Osteocyte (in vitro differentiated cells): ENCODE results near the gene ZNF543. TPM values are rescaled to one million over a fixed set of nuclear protein-coding genes. Genes with fewer than 3 reads are reported as not detected.

Source experiments
- DNase-seq: peaks from one replicate; pipeline ENCODE4 v3.0.0; 2021; ENCODE audit warnings: mixed read lengths; ENCODE audit not compliant: unreplicated experiment; ENCODE audit errors: extremely low spot score
- H3K27ac Mint-ChIP-seq: one replicate; pipeline ENCODE4 v1.8.0; 2021; ENCODE audit warnings: mild to moderate bottlenecking, mixed read lengths; ENCODE audit not compliant: unreplicated experiment
- H3K27me3 Mint-ChIP-seq: one replicate; pipeline ENCODE4 v1.8.0; 2021; ENCODE audit warnings: mixed read lengths; ENCODE audit not compliant: unreplicated experiment
- H3K36me3 Mint-ChIP-seq: one replicate; pipeline ENCODE4 v1.8.0; 2021; ENCODE audit warnings: mixed read lengths; ENCODE audit not compliant: unreplicated experiment
- H3K4me1 Mint-ChIP-seq: one replicate; pipeline ENCODE4 v1.8.0; 2021; ENCODE audit warnings: mixed read lengths; ENCODE audit not compliant: unreplicated experiment
- H3K4me3 Mint-ChIP-seq: one replicate; pipeline ENCODE4 v1.8.0; 2021; ENCODE audit warnings: mild to moderate bottlenecking, moderate library complexity, mixed read lengths; ENCODE audit not compliant: unreplicated experiment
- H3K9me3 Mint-ChIP-seq: one replicate; pipeline ENCODE4 v1.8.0; 2021; ENCODE audit warnings: mixed read lengths; ENCODE audit not compliant: unreplicated experiment
- CTCF ChIP-seq: fragments of 200-600 bp; sonication (generic); IDR thresholded peaks from 2 replicates; pipeline ENCODE4 v1.5.0; 2021; ENCODE audit warnings: antibody characterized with exemption, mild to moderate bottlenecking, moderate library complexity
- total RNA-seq: library from RNA; stranded (reverse); gene quantifications from 2 replicates; pipeline ENCODE4 v1.2.1, GENCODE V29; 2021

Gene ZNF543
- total RNA-seq, 1 donor from 2014 or later, result 7.1 TPM

GRCh38 chr19:57302727-57303401, 17.4 kb upstream of the ZNF543 start:
- H3K36me3 Mint-ChIP-seq, result peaks cover 45% of the 10 kb centered on the region
- peak overlapping the region; percentile 81 for H3K27ac Mint-ChIP-seq
- H3K27me3 Mint-ChIP-seq, result no peaks in the 10 kb centered on the region
- H3K9me3 Mint-ChIP-seq, result no peaks in the 10 kb centered on the region
- H3K4me3 Mint-ChIP-seq, result no peak overlapping the region
- TF ChIP-seq CTCF, result no peak
- no peak for DNase-seq
- H3K4me1 Mint-ChIP-seq, result peaks cover 30% of the 10 kb centered on the region

GRCh38 chr19:57305056-57305455, 15.2 kb upstream of the ZNF543 start:
- no peak overlapping the region for H3K4me3 Mint-ChIP-seq
- no peak for DNase-seq
- peaks cover 29% of the 10 kb centered on the region for H3K36me3 Mint-ChIP-seq
- H3K9me3 Mint-ChIP-seq, result peaks cover 6% of the 10 kb centered on the region
- no peaks in the 10 kb centered on the region for H3K27me3 Mint-ChIP-seq
- H3K4me1 Mint-ChIP-seq, result peaks cover 30% of the 10 kb centered on the region
- H3K27ac Mint-ChIP-seq, result no peak overlapping the region
- TF ChIP-seq CTCF, result no peak

GRCh38 chr19:57308514-57308913, 11.8 kb upstream of the ZNF543 start:
- peaks cover 11% of the 10 kb centered on the region for H3K36me3 Mint-ChIP-seq
- no peak overlapping the region for H3K27ac Mint-ChIP-seq
- H3K27me3 Mint-ChIP-seq, result peaks cover 20% of the 10 kb centered on the region
- H3K9me3 Mint-ChIP-seq, result peaks cover 6% of the 10 kb centered on the region
- no peak for DNase-seq
- no peak overlapping the region for H3K4me3 Mint-ChIP-seq
- peaks cover 8% of the 10 kb centered on the region for H3K4me1 Mint-ChIP-seq
- no peak for TF ChIP-seq CTCF

- Mint-ChIP-seq H3K9me3 (peaks cover 6% of the 10 kb centered on the region), H3K27me3 (peaks cover 42% of the 10 kb centered on the region), H3K36me3 (peaks cover 3% of the 10 kb centered on the region), H3K4me3 (no peak overlapping the region), H3K27ac (no peak overlapping the region), H3K4me1 (no peaks in the 10 kb centered on the region)
- no peak for TF ChIP-seq CTCF
- DNase-seq, result no peak
These were observed 9.5 kb upstream of the ZNF543 start for GRCh38 chr19:57310792-57311191.

- no peak for DNase-seq
- no peak for TF ChIP-seq CTCF
- H3K36me3 Mint-ChIP-seq, result no peaks in the 10 kb centered on the region
These were observed 6.1 kb upstream of the ZNF543 start for GRCh38 chr19:57314146-57314545.

More at GRCh38 chr19:57314146-57314545, 6.1 kb upstream of the ZNF543 start:
- H3K4me1 Mint-ChIP-seq, result no peaks in the 10 kb centered on the region
- no peak overlapping the region for H3K4me3 Mint-ChIP-seq
- H3K9me3 Mint-ChIP-seq, result peaks cover 3% of the 10 kb centered on the region
- H3K27me3 Mint-ChIP-seq, result peaks cover 61% of the 10 kb centered on the region
- H3K27ac Mint-ChIP-seq, result no peak overlapping the region
